ELF-1 (cell line): ENCODE results near the gene GMPS.
"Not testable (repeated sequence)": the region's sequence is repeated elsewhere in the genome, so short reads cannot be mapped to it uniquely, and the experiment has no call there.

Experiments
- DNase-seq: peaks from one replicate; pipeline ENCODE4 v3.0.0-alpha.2; 2016; ENCODE audit warnings: low read depth, low spot score

Gene GMPS

GRCh38 chr3:155872904-155873646 is 2.6 kb downstream of the GMPS start:
- no peak for DNase-seq

DNA sequence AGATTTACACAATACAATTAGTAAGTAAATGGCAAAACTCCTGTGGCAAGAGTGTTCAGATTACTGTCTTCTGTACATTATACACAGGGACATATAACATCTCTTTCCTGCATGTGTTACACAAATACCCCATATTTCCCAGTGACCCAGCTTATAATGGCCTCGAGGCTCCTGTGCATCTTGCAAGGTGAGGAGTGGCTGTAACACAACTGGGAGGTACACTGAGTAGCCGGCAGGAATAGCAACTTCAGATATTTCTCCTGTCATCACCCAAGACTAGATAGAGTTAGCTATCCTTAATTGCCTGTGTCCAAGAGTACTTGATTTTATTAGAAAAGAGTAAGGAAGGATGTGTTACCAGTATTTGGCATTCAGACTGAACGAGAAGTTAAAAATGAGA is 5.6 kb downstream of the GMPS start:
- no peak for DNase-seq

DNA sequence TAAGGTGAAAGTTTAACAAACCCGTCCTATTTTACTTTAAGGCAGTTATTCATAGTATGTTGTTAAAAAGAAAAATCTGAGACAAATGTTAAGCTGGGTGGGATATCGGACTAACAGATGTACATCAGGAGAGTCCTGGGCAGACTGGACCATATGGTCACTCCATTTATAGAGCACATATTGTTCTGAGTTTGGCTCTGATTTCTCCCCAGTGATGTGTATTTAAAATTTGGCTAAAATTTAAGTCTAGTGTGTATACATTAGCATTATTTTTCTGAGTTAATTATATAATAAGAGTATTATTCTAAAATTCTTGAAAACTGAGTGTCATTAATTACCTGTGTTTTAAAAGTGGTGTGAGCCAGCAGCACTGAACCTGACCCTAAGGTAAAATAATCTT is 6.1 kb downstream of the GMPS start:
- no peak for DNase-seq

- DNase-seq, result no peak
These were observed 9.8 kb downstream of the GMPS start for GRCh38 chr3:155880286-155880685.

- DNase-seq, result no peak
These were observed 13.8 kb downstream of the GMPS start for GRCh38 chr3:155884292-155884691.

GRCh38 chr3:155885292-155885691 is 14.8 kb downstream of the GMPS start:
- no peak for DNase-seq

- DNase-seq, result not testable (repeated sequence)
These were observed 15.9 kb downstream of the GMPS start for GRCh38 chr3:155886348-155886747.

DNA sequence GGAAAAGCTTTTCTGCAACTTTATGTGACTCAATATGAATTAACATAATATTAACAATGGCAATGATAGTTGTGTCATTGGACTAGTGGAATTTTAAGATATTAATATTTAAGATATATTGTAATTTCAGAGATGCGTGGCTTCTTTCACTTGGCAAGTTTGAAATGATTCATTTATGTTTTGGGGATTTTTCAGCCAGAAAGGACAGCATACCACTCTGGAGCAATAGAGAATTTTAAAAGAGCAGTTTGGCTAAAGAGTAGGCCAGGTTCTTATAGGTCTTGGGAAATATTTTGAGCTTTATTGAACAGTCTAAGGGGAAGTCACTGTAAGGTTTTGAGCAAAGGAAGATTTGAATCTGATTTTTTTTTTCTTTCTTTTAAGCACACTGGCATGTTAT is 16.5 kb downstream of the GMPS start:
- no peak for DNase-seq

GRCh38 chr3:155889212-155889611 is 18.8 kb downstream of the GMPS start:
- no peak for DNase-seq

DNA sequence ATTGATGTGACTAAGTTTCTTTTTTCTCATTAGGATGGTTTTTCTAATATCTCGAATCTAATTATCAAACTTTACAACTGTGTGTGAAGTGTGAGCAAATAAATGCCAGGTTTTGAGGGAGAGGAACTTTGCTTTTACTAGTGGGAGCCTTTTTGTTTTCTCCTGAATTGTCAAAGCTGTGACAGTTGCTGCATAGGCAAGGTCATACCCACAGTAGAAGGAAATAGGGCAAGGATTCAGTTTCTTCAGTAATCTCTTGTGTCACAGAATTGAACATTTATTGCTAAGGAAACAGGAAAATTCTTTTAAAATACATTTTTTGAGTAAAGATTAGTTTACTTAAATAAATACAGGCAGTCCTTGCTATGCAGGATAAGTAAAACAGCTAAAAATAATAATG is 19.5 kb downstream of the GMPS start:
- no peak for DNase-seq

DNA sequence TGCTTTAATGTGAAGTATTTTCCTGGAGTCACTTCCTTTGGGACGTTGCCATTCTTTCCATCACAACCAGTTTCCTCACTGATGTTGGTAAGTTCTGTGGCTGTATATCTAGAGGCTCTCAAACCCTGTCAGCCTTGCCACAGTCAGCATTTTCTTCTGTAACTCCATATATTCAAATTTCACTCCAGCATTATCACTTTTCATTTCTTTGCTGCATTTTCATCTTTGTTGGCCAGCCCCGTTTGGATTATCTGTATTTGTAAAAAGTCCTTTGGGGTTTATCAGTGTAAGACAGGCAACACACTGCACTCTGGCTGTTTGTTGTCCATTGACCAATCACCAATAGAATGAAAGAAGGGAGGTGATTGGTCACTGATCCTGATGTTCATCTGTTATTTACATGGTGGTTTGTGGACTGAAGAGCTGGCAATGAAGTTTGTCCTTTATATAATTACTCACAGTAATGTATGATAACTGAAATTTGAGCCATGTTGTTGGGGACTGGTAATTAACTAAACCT is 20.3 kb downstream of the GMPS start:
- no peak for DNase-seq

DNA sequence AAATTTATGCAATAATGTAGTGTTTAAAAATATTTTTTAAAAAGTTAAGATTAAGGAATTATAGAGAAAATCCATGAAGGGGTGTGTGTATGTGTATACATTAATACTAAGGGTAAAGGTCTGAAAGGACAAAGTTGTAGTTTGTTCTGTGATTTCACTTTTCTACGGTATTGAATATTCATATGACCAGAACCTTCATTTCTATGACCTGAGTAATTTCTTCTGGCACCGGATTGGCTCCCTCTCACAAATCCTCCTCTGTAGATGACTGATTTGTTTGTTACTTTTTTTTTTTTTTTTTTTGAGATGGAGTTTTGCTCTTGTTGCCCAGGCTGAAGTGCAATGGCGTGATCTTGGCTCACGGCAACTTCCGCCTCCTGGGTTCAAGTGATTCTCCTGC is 20.9 kb downstream of the GMPS start:
- no peak for DNase-seq

DNA sequence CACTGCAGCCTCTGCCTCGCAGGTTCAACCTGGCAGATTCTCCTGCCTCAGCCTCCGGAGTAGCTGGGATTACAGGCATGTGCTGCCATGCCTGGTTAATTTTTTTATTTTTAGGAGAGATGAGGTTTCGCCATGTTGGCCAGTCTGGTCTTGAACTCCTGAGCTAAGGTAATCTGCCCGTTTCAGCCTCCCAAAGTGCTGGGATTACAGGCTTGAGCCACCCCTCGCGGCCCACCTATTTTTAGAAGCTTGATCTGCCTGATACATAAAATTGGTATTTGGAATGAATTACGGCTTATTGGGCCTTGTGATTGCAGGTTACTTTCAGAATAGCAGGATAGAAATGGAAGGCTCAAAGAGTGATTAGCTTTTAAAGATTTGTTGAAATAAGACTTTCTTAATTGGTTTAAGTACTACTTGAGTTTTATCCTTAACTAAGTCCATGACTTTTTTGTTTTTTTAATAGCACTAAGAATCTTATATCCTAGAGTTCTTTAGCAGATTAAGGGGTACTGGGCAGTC is 25.0 kb downstream of the GMPS start:
- no peak for DNase-seq

DNA sequence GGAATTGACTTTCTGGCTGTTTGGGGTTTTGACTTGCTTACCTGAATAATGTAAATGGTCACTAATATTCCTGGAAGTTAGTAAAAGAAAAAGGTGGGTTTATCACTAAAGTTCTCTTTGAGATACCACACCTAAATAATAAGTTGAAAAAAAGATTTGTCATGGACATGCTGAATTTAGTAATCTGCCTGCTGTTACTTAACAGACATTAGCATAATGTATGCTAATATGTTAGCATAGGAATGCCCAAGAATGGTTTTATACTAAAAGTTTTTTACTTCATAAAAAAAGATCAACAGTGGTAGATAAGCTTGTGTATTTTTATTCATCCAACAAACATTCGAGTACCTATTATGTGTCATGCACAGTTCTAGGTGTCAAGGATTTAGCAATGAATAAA is 36.5 kb downstream of the GMPS start:
- DNase-seq, result no peak

DNA sequence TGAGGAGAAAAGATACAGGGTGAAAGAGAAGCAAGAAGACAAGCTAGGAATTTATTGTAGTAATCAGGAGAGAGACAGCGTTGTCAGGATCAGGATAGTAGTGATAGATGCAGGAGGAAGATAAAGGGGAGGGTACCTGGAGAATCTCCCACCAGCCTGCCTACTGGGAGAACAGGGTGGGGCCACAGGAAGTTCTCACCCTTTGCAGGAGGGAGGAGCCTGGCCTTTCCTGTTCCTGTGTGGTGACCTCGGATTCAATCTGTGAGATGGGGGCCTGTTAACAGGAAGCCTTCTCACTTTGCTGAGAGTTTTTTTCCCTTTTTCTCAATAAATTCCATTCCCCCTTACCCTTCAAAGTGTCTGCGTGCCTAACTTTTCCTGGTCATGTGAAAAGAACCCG is 37.6 kb downstream of the GMPS start:
- DNase-seq, result no peak

DNA sequence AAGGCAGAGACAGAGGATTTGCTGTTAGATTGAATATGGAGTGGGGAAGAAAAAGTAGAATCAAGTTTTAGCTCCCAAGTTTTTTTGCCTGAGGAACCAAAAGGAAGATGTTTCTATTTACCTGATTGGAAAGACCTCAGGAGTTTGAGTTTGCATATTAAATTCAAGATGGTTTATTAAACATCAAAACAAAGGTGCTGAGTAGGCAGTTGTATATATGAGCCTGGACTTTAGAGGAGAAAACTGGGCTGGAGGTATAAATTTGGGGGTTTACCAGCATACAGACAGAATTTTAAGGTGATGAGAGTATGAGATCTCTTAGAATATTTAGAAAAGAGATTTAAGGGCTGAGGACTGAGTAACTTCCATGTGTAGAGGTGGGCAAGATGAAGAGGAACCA is 38.2 kb downstream of the GMPS start:
- DNase-seq, result no peak

DNA sequence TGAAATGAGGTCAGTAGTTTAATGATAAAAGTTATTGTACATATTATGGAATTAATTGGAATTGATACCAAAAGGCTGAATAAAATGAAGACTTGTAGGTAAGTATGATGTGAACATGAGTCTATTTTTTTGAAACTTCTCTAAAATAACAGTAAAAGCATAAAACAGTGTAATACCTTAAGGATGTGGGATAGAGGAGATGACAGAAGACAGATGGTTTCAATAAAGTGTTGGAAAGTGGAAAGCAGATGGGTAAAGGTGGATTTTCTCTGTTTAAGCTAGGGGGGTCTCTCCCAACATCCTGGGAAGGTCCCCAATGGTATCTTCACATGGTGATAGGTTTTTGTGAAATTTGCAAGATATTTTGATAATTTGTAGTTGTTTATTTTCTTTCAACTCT is 41.6 kb downstream of the GMPS start:
- DNase-seq, result no peak

GRCh38 chr3:155912579-155913190 is 42.2 kb downstream of the GMPS start:
- no peak for DNase-seq

DNA sequence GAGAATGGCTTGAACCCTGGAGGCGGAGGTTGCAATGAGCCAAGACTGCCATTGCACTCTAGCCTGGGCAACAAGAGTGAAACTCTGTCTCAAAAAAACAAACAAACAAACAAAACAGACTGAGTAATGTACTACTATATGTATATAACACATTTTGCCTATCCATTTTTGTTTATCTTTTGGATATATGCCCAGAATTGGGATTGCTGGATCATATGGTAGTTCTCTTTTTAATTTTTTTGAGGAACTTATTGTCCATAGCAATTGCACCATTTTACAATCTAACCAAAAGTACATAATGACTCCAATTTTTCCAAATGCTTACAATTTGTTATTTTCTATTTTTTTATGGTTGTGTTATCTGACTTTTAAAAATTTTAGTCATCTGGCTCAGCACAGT is 47.3 kb downstream of the GMPS start:
- no peak for DNase-seq

DNA sequence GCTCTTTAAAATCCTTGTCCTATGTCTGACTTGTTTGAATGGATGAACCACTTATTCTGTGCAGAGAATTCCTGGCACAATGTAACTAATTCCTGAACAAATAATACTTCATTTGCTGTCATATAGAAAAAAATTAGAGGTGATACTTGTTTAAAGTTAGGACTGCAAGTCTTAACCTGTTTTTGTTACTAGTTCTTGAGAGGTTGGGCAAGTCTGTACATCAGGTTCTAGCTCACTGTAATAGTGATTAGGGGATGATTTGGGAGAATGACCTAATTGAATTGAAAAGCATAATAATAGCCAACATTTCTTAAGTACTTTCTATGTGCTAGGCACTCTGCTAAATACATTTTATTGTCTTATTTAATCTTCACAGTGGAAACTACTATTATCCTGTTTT is 49.3 kb downstream of the GMPS start:
- DNase-seq, result no peak

DNA sequence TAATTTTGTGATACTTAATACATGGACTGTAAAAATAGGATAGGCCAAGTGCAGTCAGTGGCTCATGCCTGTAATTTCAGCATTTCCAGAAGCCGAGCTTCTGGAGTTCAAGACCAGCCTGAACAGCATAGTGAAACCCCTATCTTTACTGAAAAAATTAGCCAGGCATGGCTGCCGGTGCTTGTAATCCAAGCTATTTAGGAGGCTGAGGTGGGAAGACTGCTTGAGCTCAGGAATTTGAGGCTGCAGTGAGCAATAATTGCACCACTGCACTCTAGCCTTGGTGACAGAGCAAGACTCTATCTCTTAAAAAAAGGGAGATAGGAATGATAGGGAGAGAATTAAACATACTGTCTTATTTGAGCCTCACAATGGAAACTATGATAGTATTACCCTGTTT is 51.0 kb downstream of the GMPS start:
- no peak for DNase-seq

DNA sequence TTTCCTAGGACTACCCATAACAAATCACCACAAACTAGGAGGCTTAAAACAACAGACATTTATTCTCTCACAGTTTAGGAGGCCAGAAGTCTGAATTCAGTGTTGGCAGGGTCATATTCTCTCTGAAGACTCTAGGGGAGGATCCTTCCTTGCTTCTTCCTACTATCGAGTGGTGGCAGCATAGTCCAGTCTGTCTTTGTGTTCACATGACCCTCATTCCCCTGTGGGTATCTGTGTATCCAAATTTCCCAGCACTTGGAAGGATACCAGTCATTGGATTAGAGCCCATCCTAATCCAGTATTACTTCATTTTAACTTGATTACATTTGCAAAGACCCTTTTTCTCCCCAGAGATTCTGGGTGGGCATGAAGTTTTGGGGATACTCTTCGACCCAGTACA is 63.8 kb downstream of the GMPS start:
- DNase-seq, result no peak

DNA sequence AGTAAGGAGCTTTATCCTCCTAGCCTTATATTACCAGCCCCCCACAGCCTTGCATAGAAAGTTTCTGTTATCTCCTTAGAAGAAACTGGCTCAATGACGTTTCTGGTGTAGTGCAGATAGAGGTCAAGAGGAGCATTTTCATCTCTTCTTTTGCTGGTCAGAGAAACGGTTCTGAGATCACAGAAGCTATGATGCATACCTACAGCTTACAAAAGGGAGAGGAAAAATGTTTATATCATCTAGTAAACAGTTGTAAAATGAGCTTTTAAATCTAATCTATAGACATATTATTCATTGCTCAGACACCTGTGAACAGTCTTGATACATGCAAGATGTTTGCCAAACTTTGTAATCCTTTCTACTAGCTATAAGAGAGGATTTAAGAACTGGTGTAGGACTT is 68.0 kb downstream of the GMPS start:
- no peak for DNase-seq
